Retinal pigment epithelial cell (primary cell): Measurements from ENCODE around the gene SERTM2.

Experiments used
- DNase-seq: peaks from one replicate; pipeline ENCODE4 v3.0.0-alpha.2; 2010; ENCODE audit warnings: low read depth
- H3K4me3 ChIP-seq: 2 replicates; pipeline ENCODE4 v1.5.1; 2011; ENCODE audit warnings: mild to moderate bottlenecking, low read length, control low read depth, moderate library complexity
- TF ChIP-seq, protein P1 (sequence below): conservative IDR thresholded peaks from 2 replicates; pipeline ENCODE4 v1.5.1; 2011; ENCODE audit warnings: low read depth, low read length, control low read depth, inconsistent platforms

SERTM2 gene

DNA sequence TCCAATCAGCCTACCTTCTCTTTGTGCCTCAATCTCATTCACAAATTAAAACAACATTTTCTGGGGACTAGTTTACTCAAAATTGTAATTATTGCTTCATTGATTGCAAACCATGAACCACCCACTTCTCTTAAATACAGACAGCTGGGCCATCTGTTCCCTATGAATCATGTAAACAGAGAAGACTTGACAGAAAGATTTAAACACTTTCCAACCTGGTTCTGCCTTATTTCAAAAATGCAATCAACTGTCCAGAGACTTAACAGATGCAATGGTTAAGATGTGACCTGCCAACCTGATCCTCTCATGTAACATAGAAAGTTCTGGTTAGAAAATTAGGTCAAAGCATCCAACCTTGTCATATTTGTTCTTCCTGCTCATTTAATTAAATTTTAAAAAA lies 20.8 kb upstream of the SERTM2 start:
- no peak for DNase-seq
- TF ChIP-seq, protein P1, sequence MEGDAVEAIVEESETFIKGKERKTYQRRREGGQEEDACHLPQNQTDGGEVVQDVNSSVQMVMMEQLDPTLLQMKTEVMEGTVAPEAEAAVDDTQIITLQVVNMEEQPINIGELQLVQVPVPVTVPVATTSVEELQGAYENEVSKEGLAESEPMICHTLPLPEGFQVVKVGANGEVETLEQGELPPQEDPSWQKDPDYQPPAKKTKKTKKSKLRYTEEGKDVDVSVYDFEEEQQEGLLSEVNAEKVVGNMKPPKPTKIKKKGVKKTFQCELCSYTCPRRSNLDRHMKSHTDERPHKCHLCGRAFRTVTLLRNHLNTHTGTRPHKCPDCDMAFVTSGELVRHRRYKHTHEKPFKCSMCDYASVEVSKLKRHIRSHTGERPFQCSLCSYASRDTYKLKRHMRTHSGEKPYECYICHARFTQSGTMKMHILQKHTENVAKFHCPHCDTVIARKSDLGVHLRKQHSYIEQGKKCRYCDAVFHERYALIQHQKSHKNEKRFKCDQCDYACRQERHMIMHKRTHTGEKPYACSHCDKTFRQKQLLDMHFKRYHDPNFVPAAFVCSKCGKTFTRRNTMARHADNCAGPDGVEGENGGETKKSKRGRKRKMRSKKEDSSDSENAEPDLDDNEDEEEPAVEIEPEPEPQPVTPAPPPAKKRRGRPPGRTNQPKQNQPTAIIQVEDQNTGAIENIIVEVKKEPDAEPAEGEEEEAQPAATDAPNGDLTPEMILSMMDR = no peak
- no peak overlapping the region for H3K4me3 ChIP-seq

DNA sequence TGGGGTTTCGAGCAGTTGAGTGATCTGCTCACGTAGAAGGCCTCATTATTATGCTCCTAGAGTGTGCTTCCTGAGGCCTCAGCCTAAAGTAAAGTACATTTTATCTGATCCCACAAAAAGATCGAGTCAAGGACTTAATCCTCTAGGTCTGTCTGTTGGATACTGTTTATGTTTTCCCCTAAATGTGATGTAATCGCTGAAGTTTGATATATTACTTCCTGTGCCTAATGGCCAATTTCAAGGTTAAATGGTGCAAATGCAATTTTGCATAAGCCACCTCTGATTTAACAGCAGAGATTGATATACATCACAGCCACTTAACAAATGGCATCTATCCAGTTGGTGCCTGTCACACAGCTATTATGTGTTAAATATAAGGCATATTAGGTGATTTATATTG lies 19.4 kb upstream of the SERTM2 start:
- H3K4me3 ChIP-seq = no peak overlapping the region
- DNase-seq = no peak
- TF ChIP-seq, protein P1 = no peak

DNA sequence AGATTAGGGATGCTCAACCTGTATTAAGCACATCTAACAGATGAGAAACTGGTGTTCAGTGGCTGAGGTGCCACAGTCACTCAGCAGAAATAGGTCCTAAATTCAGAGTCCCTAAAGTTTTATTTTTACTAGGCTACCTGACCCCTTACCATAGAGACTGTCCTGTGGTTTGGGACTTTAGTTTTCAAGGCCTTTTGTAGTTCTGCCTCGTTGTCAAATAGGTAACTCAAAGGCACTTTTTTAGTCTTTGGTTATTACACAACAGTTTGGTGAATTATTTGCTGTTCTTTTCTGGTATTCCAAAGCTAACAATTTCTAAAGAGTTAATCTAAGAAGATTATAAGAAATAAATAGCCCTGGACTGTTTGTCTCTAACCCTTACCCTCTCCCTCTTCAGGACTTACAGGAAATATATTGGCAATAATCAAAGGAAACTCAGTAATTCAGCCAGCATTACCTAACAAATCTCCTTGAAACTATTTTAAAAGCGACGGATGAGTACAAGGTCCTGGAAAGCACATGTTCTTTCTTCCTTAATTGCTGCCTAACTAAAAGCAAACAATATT lies 12.8 kb upstream of the SERTM2 start:
- TF ChIP-seq, protein P1 = no peak
- no peak for DNase-seq
- H3K4me3 ChIP-seq = no peak overlapping the region

DNA sequence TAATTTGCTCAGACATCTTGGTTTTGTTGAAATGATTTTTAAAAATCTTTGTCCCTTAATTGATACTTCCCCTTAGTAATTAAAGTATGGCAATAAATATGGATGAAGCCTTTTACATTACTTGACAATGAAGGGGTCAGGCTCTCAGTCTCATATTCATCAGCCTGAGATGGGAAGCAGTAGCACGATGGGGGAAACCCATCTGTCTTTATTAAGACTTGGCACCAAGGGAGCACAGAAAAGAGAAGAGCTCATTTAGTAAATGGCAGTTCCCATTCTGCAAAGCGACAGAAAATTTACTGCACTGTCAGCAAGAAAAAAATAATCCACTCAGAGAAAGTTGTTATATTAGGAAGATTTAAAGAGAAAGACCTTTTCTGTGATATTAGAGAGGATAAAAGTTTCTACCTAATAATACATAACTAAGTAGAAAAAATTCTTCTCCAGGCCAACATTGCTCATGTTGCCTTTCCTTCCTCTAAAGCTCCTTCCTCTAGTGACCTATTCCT lies 7.9 kb upstream of the SERTM2 start:
- no peak for DNase-seq
- no peak overlapping the region for H3K4me3 ChIP-seq
- TF ChIP-seq, protein P1 = no peak

DNA sequence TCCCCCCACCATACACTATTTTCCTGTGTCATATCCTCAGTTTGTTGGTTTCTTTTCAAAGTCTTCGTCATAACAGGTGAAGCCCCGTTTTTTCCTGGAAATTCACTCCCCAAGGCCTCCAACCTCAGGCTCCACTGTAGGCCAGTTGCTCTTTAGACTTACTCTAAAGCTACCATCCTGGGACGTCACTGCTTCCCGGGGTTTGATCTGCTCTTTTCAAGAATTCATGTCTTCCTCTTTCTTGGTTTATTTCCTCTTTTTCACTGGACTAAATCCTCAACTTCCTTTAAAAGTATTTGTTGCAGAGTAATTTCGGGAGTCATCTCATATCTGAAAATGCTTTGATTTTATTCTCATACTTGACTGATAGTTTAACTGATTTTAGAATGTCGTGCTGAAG lies 6.5 kb upstream of the SERTM2 start:
- no peak overlapping the region for H3K4me3 ChIP-seq
- TF ChIP-seq, protein P1 = no peak
- DNase-seq = no peak

DNA sequence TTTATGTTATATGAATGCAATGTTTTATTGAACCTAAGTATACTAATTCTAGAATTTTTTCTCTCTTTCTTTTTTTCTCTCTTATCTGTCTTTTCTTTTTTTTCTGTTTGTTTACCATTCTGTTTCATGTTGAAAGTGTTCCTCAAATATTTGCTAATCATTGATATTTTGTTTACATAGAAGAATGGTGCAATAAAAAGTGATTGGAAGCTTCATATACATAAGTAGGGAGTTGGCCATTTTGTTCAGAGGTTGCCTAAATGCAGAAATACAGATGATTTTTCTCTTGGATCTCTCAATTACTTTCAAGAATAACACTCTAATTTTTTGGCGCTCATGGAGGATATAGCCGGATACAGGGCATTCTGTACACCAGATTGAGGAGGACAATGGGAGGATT lies 5.7 kb upstream of the SERTM2 start:
- TF ChIP-seq, protein P1 = no peak
- no peak overlapping the region for H3K4me3 ChIP-seq
- DNase-seq = no peak

DNA sequence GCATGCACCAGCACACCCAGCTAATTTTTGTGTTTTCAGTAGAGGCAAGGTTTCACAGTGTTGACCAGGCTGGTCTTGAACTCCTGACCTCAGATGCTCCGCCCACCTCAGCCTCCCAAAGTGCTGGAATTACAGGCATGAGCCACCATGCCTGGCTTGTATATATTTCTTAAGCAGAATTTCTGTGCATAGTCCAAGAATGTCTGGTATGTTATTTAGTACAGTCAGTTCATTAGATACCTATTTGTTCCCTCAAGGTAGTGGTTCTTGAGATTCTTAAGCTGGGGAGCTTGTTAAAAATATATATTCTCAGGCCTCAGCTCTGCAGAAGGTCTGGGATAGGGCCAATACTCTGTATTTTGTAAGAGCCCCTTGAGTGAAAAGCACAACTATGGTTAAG lies 4.6 kb upstream of the SERTM2 start:
- H3K4me3 ChIP-seq = no peak overlapping the region
- DNase-seq = no peak
- TF ChIP-seq, protein P1 = no peak
